ENCODE results near the gene CDH13.

Gene CDH13

GRCh38 chr16:82949016-82949415 lies 322.2 kb downstream of the CDH13 start:
- no peak for ATAC-seq
- TF ChIP-seq ARNTL (CRISPR knock-in tag; IDR thresholded peaks at IDR 0.05; ENCODE audit: borderline replicate concordance, low read depth) (no peak), ESRRG (CRISPR knock-in tag; IDR thresholded peaks at IDR 0.05) (no peak), TCF4 (CRISPR knock-in tag; IDR thresholded peaks at IDR 0.05; ENCODE audit: borderline replicate concordance) (no peak), PATZ1 (CRISPR knock-in tag; IDR thresholded peaks at IDR 0.05; ENCODE audit: borderline replicate concordance) (no peak), ZNF70 (CRISPR knock-in tag; IDR thresholded peaks at IDR 0.05) (no peak), BACH2 (CRISPR knock-in tag; IDR thresholded peaks at IDR 0.05; ENCODE audit: borderline replicate concordance) (no peak), ZC3H10 (CRISPR knock-in tag; IDR thresholded peaks at IDR 0.05) (no peak), RARB (CRISPR knock-in tag; IDR thresholded peaks at IDR 0.05) (no peak), OSR1 (CRISPR knock-in tag; IDR thresholded peaks at IDR 0.05) (no peak), CSRNP3 (CRISPR knock-in tag; IDR thresholded peaks at IDR 0.05) (no peak), ZFP30 (CRISPR knock-in tag; IDR thresholded peaks at IDR 0.05) (no peak), ZNF8 (CRISPR knock-in tag; IDR thresholded peaks at IDR 0.05) (no peak), CSDC2 (CRISPR knock-in tag; IDR thresholded peaks at IDR 0.05) (no peak), TOX (CRISPR knock-in tag; IDR thresholded peaks at IDR 0.05; ENCODE audit: borderline replicate concordance) (no peak), CREB5 (CRISPR knock-in tag; IDR thresholded peaks at IDR 0.05; ENCODE audit: low read depth) (no peak), GLIS3 (CRISPR knock-in tag; IDR thresholded peaks at IDR 0.05) (no peak), ISL1 (CRISPR knock-in tag; IDR thresholded peaks at IDR 0.05) (no peak), POU6F1 (CRISPR knock-in tag; IDR thresholded peaks at IDR 0.05; ENCODE audit: borderline replicate concordance, low read depth) (no peak), TSHZ2 (CRISPR knock-in tag; IDR thresholded peaks at IDR 0.05) (no peak)

- ATAC-seq, result no peak
- no peak for TF ChIP-seq ESRRG (CRISPR knock-in tag; IDR thresholded peaks at IDR 0.05)
- no peak for TF ChIP-seq ZFP30 (CRISPR knock-in tag; IDR thresholded peaks at IDR 0.05)
- no peak for TF ChIP-seq ZC3H10 (CRISPR knock-in tag; IDR thresholded peaks at IDR 0.05)
- TF ChIP-seq RARB (CRISPR knock-in tag; IDR thresholded peaks at IDR 0.05), result no peak
- TF ChIP-seq ZNF8 (CRISPR knock-in tag; IDR thresholded peaks at IDR 0.05), result no peak
- no peak for TF ChIP-seq CSDC2 (CRISPR knock-in tag; IDR thresholded peaks at IDR 0.05)
- no peak for TF ChIP-seq ZFP3 (CRISPR knock-in tag; IDR thresholded peaks at IDR 0.05)
- TF ChIP-seq BACH2 (CRISPR knock-in tag; IDR thresholded peaks at IDR 0.05; ENCODE audit: borderline replicate concordance), result no peak
- no peak for TF ChIP-seq TSHZ2 (CRISPR knock-in tag; IDR thresholded peaks at IDR 0.05)
- no peak for TF ChIP-seq CSRNP3 (CRISPR knock-in tag; IDR thresholded peaks at IDR 0.05)
- TF ChIP-seq CREB5 (CRISPR knock-in tag; IDR thresholded peaks at IDR 0.05; ENCODE audit: low read depth), result no peak
- TF ChIP-seq ISL1 (CRISPR knock-in tag; IDR thresholded peaks at IDR 0.05), result no peak
- no peak for TF ChIP-seq ZNF565 (CRISPR knock-in tag; conservative IDR thresholded peaks at IDR 0.05; ENCODE audit: low read depth)
- TF ChIP-seq TCF4 (CRISPR knock-in tag; IDR thresholded peaks at IDR 0.05; ENCODE audit: borderline replicate concordance), result no peak
- no peak for TF ChIP-seq POU6F1 (CRISPR knock-in tag; IDR thresholded peaks at IDR 0.05; ENCODE audit: borderline replicate concordance, low read depth)
- no peak for TF ChIP-seq OSR1 (CRISPR knock-in tag; IDR thresholded peaks at IDR 0.05)
Measured at GRCh38 chr16:82953517-82953916, 326.7 kb downstream of the CDH13 start.

Measured in SK-N-SH treated with all-trans-retinoic acid at 6 μM for 48 hours (cell line).